Coronary artery (tissue), 2 donors: Measurements from ENCODE around the gene FANCI.
A peak's percentile ranks its signal among the peaks of the same experiment; 100 is the strongest.

Experiments
- DNase-seq: peaks from one replicate; pipeline ENCODE4 v3.0.0-alpha.2; 2017; ENCODE audit warnings: low spot score
- H3K27ac ChIP-seq, 2 donors: fragments of 200-600 bp; sonication (generic); one replicate each; pipeline ENCODE4 v1.5.1; 2016 to 2019
- H3K4me3 ChIP-seq: fragments of 200-600 bp; sonication (generic); 2 replicates; pipeline ENCODE4 v1.5.1; 2016; ENCODE audit warnings: mild to moderate bottlenecking, moderate library complexity
- TF ChIP-seq, protein P1 (sequence below): fragments of 200-600 bp; sonication (generic); IDR thresholded peaks from one replicate; pipeline ENCODE4 v1.5.1; 2019; ENCODE audit warnings: antibody characterized with exemption

The FANCI gene

DNA sequence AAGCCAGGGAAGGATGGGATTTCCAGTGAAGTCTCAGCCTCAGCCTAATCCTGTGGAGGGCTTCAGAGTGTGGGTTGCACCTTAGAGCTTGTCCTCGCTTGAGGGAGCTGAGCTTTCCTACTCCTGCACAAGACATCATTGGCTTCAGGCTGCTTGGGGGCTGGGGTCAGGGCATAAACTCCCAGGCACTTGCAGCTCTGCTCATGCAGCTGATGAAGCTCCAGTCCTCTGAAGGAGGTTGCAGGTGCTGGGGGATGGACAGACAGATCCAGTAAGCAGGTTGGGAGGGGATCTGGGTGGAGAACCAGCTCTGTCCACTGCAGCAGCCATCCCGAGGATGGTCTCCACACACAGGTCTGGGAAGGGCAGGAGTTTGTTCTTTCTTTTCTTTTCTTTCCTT, 110.2 kb downstream of the FANCI start:
- DNase-seq, result no peak

DNA sequence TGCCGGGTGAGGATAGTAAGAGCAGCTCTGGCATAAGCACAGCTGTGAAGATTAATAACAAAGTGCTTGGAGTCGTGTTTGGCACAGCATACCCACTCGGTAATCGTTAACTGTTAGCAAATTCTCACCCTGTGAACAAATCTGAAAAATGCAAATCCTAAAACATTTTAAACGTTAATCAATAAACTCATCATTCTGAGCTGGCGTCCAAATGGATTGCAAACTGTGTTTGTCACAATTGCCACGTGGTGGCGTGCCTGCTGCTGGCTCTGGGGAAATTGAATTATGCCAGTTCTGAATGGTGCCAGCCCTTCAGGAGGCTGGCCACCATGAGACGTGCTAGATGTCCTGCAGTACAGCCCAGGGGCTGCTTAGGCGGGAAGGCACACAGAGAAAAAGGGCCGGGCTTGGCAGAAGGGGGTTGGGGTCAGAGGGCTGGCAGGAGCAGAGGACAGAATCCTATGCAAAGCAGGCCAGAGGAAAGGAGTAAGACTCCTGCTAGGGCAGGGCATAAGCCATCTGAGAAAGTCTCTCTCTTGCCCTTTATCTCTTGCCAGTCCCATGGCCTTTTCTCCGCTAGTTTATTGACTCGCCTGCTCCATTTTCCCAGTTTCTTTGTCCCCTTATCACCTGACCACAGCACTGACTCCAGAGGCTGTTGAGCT, 113.0 kb downstream of the FANCI start:
- Histone ChIP-seq H3K27ac (no peak overlapping the region), H3K4me3 (no peak overlapping the region)
- TF ChIP-seq, protein P1, sequence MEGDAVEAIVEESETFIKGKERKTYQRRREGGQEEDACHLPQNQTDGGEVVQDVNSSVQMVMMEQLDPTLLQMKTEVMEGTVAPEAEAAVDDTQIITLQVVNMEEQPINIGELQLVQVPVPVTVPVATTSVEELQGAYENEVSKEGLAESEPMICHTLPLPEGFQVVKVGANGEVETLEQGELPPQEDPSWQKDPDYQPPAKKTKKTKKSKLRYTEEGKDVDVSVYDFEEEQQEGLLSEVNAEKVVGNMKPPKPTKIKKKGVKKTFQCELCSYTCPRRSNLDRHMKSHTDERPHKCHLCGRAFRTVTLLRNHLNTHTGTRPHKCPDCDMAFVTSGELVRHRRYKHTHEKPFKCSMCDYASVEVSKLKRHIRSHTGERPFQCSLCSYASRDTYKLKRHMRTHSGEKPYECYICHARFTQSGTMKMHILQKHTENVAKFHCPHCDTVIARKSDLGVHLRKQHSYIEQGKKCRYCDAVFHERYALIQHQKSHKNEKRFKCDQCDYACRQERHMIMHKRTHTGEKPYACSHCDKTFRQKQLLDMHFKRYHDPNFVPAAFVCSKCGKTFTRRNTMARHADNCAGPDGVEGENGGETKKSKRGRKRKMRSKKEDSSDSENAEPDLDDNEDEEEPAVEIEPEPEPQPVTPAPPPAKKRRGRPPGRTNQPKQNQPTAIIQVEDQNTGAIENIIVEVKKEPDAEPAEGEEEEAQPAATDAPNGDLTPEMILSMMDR, result no peak
- DNase-seq, result no peak

More for the DNA sequence above, 110.2 kb downstream of the FANCI start:
- H3K27ac ChIP-seq, result no peak overlapping the region
- TF ChIP-seq, protein P1, result no peak
- H3K4me3 ChIP-seq, result no peak overlapping the region

DNA sequence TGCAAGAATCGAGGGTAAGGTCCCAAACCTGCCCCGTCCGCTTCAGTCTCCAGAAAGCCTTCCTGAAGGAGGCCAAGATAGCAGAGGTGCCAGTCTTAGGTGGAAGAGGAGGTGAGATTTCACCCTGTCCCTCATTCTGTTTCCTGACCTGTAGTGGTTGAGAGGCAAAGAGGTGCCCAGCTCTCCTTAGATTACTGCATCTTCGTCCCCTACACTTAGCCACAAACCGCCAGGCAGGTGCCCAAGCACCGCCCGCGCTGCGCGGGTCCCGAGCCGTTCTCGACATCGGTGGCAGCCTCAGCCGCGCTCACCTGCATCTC, 114.6 kb downstream of the FANCI start:
- Histone ChIP-seq H3K27ac (no peak overlapping the region), H3K4me3 (peak overlapping the region; percentile 76)
- TF ChIP-seq, protein P1, result no peak
- DNase-seq, result no peak

DNA sequence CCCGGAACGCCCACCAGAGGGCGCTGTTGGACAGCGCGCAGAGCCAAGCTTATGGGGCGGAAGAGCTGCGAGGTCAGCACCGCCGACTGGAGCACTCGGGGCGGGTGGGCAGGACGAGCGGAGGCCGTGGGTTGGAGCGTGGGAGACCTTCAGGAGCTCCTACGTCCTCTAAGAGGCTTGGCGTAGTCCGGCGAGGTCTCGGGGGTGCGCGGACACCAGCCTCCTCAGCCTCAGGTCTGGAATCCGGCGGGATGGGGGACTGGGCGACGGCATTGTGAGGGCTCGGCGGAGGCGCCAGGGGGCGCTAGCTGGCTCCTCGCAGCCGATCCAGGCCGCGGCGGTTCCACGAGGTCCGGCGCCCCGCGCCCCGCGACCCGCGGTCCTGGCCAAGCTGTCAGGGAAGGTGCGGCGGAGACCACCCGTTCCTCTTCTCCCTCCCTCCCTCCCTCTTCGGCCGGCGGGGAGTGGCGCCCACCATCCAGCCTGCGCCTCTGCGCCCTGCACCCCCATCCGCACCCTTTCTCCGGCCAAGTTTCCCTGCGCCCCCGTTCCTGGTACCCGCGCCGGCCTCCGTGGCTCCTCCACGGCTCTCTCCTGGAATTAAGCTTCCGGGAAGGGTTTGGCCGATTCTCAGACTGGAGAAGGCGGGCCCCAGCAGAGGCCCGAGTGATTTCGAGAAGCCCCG, 115.1 kb downstream of the FANCI start:
- Histone ChIP-seq H3K4me3 (peak overlapping the region; percentile 76), H3K27ac (no peak overlapping the region)
- peak; percentile 80 for DNase-seq
- TF ChIP-seq, protein P1, result peak; percentile 97

DNA sequence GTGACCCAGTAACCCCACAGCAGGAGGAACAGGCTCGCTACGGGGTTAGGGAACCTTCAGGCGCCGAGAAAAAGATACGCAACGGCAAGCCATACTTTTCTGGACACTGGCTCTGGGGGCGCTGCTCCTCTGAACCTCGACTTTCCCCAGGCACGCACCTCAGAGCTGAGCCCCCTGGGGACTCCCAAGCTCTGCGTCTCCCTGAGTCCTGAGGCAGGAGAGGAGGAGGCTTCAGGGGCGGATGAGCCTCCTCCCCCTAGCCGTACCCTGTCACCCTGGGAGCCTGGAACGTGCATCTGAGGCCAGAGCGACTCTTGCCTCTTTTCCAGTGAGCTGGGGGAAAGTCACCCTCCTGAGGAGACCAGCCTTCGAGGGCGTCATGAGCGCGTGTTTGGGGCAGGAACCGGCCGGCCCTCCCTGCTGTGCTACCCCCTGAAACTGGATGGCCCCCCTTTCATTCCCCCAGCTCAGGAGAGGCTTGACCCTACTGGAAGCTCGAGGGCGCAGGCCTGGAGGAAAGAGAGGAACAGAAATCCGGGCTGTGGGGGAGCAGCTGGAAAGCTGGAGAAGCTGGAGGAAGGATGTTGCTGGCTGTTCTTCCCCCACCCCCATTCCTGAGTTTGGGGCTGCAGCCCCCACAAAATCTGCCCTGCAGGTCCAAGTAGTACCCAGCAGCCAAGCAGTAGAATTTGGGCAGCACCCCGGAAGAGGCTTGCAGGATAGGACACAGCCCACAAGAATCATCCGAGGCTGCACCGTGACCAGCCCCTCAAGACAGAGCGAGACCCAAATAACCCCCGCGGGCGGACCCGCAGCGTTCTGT, 115.9 kb downstream of the FANCI start:
- DNase-seq, result no peak
- TF ChIP-seq, protein P1, result no peak
- Histone ChIP-seq H3K27ac (no peak overlapping the region), H3K4me3 (peak overlapping the region; percentile 76)

DNA sequence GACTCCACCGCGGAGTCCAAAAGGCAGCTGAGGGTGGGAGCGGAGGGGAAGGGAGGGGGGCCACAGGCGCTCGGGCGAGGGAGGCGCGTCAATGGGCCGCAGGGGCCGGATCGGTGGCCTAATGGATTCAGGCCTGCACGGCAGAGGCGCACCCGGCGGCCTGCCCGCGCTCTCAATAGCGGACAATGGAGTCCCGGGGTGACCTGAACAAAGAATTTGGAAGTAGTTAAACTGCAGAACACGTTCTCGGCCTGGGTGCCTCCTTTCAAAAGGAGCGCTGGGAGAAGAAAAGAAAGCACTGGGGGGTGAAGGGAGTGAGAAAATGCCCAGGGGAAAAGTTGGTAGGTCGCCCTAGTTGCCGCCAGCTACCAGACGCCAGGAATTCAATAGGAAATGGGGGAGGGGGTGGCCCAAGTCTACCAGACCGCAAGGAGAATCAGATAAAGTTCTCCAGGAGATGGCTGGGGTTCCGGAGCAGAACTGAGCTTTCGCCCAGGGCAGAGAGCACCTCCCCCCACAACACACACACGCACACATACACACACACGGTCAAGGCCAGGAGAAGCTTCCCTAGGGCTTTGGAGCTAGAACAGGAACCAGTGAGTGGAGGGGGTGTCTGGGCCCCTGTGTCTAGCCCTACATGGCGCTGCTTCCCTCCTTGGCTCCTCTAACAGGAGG, 116.7 kb downstream of the FANCI start:
- no peak for DNase-seq
- Histone ChIP-seq H3K27ac (no peak overlapping the region), H3K4me3 (no peak overlapping the region)
- TF ChIP-seq, protein P1, result no peak
